Measurements from ENCODE around the gene SHD.
A peak's percentile ranks its signal among the peaks of the same experiment; 100 is the strongest.
"Not testable (repeated sequence)": the region's sequence is repeated elsewhere in the genome, so short reads cannot be mapped to it uniquely, and the experiment has no call there.

The SHD gene, protein sequence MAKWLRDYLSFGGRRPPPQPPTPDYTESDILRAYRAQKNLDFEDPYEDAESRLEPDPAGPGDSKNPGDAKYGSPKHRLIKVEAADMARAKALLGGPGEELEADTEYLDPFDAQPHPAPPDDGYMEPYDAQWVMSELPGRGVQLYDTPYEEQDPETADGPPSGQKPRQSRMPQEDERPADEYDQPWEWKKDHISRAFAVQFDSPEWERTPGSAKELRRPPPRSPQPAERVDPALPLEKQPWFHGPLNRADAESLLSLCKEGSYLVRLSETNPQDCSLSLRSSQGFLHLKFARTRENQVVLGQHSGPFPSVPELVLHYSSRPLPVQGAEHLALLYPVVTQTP
- 0 to 0.39 (median 0.26) reads per million in 3 donors for total RNA-seq

GRCh38 chr19:4278419-4279266 lies at the start of gene SHD:
Gene SHD (plus strand): TSS chr19:4279266. CDS start chr19:4280064, 798 bp downstream.
- Histone ChIP-seq H3K27me3 (replicated peaks; ENCODE audit: control insufficient read depth, insufficient read depth, low read length, poor library complexity, severe bottlenecking) (peaks cover 18% of the 10 kb centered on the region), H3K27ac (ENCODE audit: insufficient read depth, low read length, poor library complexity, severe bottlenecking) (no peak within 1 kb of the TSS), H3K36me3 (ENCODE audit: control insufficient read depth, insufficient read depth, low read length) (no peaks in the 10 kb centered on the region), H3K9me3 (ENCODE audit: control insufficient read depth, low read length) (no peaks in the 10 kb centered on the region), H3K4me3 (ENCODE audit: insufficient read depth, low read depth, low read length, poor library complexity, severe bottlenecking) (peak within 1 kb of the TSS; percentile 8), H3K4me1 (ENCODE audit: control insufficient read depth, insufficient read depth, low read length, poor library complexity, severe bottlenecking) (peaks cover 10% of the 10 kb centered on the region)
- no peak for DNase-seq

GRCh38 chr19:4230237-4230636 lies 48.8 kb upstream of the SHD start:
- H3K4me3 ChIP-seq (ENCODE audit: insufficient read depth, low read depth, low read length, poor library complexity, severe bottlenecking); H3K4me1 ChIP-seq (ENCODE audit: control insufficient read depth, insufficient read depth, low read length, poor library complexity, severe bottlenecking); DNase-seq; H3K36me3 ChIP-seq (ENCODE audit: control insufficient read depth, insufficient read depth, low read length); H3K9me3 ChIP-seq (ENCODE audit: control insufficient read depth, low read length); H3K27ac ChIP-seq (ENCODE audit: insufficient read depth, low read length, poor library complexity, severe bottlenecking): not testable (repeated sequence)
- H3K27me3 ChIP-seq (replicated peaks; ENCODE audit: control insufficient read depth, insufficient read depth, low read length, poor library complexity, severe bottlenecking), result peaks cover 14% of the 10 kb centered on the region

GRCh38 chr19:4231521-4231920 lies 47.5 kb upstream of the SHD start:
- H3K27me3 ChIP-seq (replicated peaks; ENCODE audit: control insufficient read depth, insufficient read depth, low read length, poor library complexity, severe bottlenecking), result peaks cover 14% of the 10 kb centered on the region
- not testable (repeated sequence) for H3K36me3 ChIP-seq (ENCODE audit: control insufficient read depth, insufficient read depth, low read length); H3K27ac ChIP-seq (ENCODE audit: insufficient read depth, low read length, poor library complexity, severe bottlenecking); H3K4me3 ChIP-seq (ENCODE audit: insufficient read depth, low read depth, low read length, poor library complexity, severe bottlenecking); H3K4me1 ChIP-seq (ENCODE audit: control insufficient read depth, insufficient read depth, low read length, poor library complexity, severe bottlenecking); DNase-seq; H3K9me3 ChIP-seq (ENCODE audit: control insufficient read depth, low read length)

DNA sequence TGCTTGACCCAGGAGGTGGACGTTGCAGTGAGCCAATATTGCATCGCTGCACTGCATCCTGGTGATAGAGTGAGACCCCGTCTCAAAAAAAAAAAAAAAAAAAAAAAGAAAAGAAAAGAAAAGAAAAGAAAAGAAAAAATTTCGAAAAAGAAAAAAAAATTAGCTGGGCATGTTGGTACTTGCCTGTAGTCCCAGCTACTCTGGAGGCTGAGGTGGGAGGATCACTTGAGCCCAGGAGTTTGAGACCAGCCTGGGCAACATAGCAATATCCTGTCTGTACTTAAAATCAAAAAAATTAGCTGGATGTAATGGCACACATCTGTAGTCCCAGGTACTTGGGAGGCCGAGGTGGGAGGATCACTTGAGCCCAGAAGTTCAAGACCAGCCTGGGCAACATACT lies 46.9 kb upstream of the SHD start:
- H3K27ac ChIP-seq (ENCODE audit: insufficient read depth, low read length, poor library complexity, severe bottlenecking); H3K4me3 ChIP-seq (ENCODE audit: insufficient read depth, low read depth, low read length, poor library complexity, severe bottlenecking); DNase-seq; H3K9me3 ChIP-seq (ENCODE audit: control insufficient read depth, low read length); H3K36me3 ChIP-seq (ENCODE audit: control insufficient read depth, insufficient read depth, low read length); H3K4me1 ChIP-seq (ENCODE audit: control insufficient read depth, insufficient read depth, low read length, poor library complexity, severe bottlenecking): not testable (repeated sequence)
- H3K27me3 ChIP-seq (replicated peaks; ENCODE audit: control insufficient read depth, insufficient read depth, low read length, poor library complexity, severe bottlenecking), result peaks cover 14% of the 10 kb centered on the region

GRCh38 chr19:4232614-4233281 lies 46.3 kb upstream of the SHD start:
- no peak overlapping the region for H3K27ac ChIP-seq (ENCODE audit: insufficient read depth, low read length, poor library complexity, severe bottlenecking)
- H3K4me3 ChIP-seq (ENCODE audit: insufficient read depth, low read depth, low read length, poor library complexity, severe bottlenecking), result no peak overlapping the region
- H3K36me3 ChIP-seq (ENCODE audit: control insufficient read depth, insufficient read depth, low read length), result no peaks in the 10 kb centered on the region
- no peaks in the 10 kb centered on the region for H3K4me1 ChIP-seq (ENCODE audit: control insufficient read depth, insufficient read depth, low read length, poor library complexity, severe bottlenecking)
- no peak for DNase-seq
- H3K9me3 ChIP-seq (ENCODE audit: control insufficient read depth, low read length), result no peaks in the 10 kb centered on the region
- peaks cover 14% of the 10 kb centered on the region for H3K27me3 ChIP-seq (replicated peaks; ENCODE audit: control insufficient read depth, insufficient read depth, low read length, poor library complexity, severe bottlenecking)

DNA sequence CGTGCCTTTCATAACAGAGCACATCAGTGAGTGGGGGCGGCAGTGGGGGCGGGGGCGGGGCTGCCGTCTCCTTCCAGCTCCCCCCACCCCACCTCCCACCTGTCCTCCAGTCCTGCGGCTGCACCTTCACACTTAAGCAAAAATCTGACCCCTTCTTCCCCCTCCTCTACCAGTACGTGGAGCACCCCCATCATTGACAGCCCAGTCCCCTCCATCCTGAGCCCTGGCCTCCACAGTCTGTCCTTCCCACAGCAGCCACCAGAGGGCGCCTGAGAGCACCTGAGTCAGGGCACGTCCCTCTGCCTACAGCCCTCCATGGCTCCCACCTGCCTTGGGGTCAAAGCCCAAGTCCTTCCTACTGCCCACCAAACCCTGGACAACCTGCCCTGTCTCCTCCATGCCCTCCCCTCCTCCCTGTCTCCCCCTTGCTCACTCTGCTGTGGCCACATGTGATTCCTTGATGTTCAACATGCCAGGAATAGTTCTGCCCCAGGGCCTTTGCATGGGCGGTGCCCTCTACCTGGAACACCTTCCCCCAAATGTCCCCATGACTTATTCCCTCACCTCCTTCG lies 45.7 kb upstream of the SHD start:
- no peaks in the 10 kb centered on the region for H3K4me1 ChIP-seq (ENCODE audit: control insufficient read depth, insufficient read depth, low read length, poor library complexity, severe bottlenecking)
- H3K36me3 ChIP-seq (ENCODE audit: control insufficient read depth, insufficient read depth, low read length), result no peaks in the 10 kb centered on the region
- no peak overlapping the region for H3K27ac ChIP-seq (ENCODE audit: insufficient read depth, low read length, poor library complexity, severe bottlenecking)
- H3K9me3 ChIP-seq (ENCODE audit: control insufficient read depth, low read length), result no peaks in the 10 kb centered on the region
- DNase-seq, result peak; percentile 22 to 50 (median 36)
- H3K4me3 ChIP-seq (ENCODE audit: insufficient read depth, low read depth, low read length, poor library complexity, severe bottlenecking), result no peak overlapping the region
- peaks cover 14% of the 10 kb centered on the region for H3K27me3 ChIP-seq (replicated peaks; ENCODE audit: control insufficient read depth, insufficient read depth, low read length, poor library complexity, severe bottlenecking)

DNA sequence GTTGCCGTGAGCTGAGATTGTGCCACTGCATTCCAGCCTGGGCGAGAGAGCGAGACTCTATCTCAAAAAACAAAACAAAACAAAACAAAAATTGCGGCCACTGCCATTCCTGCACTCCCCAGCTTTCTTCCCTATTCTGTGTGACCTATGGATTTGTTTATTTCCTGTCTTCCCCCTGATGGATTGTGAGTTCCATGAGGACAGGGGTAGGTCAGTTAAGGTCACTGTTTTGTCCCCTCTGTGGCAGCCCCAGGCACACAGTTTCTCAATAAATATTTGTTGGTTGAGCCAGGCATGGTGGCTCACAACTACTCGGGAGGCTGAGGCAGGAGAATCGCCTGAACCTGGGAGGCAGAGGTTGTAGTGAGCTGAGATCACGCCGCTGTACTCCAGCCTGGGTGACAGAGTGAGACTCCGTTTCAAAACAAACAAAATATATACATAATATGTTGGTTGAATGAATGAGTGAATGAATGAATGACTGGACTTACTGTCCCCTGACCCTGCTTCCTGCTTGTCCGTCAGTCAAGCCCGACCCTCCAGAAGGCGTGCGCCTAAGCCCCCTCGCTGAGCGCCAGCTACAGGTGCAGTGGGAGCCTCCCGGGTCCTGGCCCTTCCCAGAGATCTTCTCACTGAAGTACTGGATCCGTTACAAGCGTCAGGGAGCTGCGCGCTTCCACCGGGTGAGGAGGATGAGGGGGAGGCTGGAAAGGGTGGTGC lies 44.8 kb upstream of the SHD start:
- Histone ChIP-seq H3K36me3 (ENCODE audit: control insufficient read depth, insufficient read depth, low read length) (no peaks in the 10 kb centered on the region), H3K27me3 (replicated peaks; ENCODE audit: control insufficient read depth, insufficient read depth, low read length, poor library complexity, severe bottlenecking) (peaks cover 10% of the 10 kb centered on the region), H3K9me3 (ENCODE audit: control insufficient read depth, low read length) (no peaks in the 10 kb centered on the region), H3K4me1 (ENCODE audit: control insufficient read depth, insufficient read depth, low read length, poor library complexity, severe bottlenecking) (no peaks in the 10 kb centered on the region), H3K4me3 (ENCODE audit: insufficient read depth, low read depth, low read length, poor library complexity, severe bottlenecking) (no peak overlapping the region), H3K27ac (ENCODE audit: insufficient read depth, low read length, poor library complexity, severe bottlenecking) (no peak overlapping the region)
- no peak for DNase-seq

DNA sequence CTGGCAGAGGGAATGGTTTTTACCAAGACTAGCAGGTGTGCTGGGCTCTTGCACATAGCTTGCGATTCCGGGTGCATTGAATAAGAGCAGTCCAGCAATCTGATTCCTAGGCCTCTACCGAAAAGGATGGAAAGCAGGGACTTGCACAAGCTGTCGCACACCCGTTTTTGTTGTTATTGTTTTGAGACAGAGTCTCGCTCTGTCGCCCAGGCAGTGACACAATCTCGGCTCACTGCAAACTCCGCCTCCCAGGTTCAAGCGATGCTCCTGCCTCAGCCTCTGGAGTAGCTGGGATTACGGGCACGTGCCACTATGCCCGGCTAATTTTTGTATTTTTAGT lies 44.2 kb upstream of the SHD start:
- no peak for DNase-seq
- peaks cover 4% of the 10 kb centered on the region for H3K27me3 ChIP-seq (replicated peaks; ENCODE audit: control insufficient read depth, insufficient read depth, low read length, poor library complexity, severe bottlenecking)
- no peaks in the 10 kb centered on the region for H3K4me1 ChIP-seq (ENCODE audit: control insufficient read depth, insufficient read depth, low read length, poor library complexity, severe bottlenecking)
- H3K36me3 ChIP-seq (ENCODE audit: control insufficient read depth, insufficient read depth, low read length), result no peaks in the 10 kb centered on the region
- H3K27ac ChIP-seq (ENCODE audit: insufficient read depth, low read length, poor library complexity, severe bottlenecking), result no peak overlapping the region
- H3K9me3 ChIP-seq (ENCODE audit: control insufficient read depth, low read length), result no peaks in the 10 kb centered on the region
- no peak overlapping the region for H3K4me3 ChIP-seq (ENCODE audit: insufficient read depth, low read depth, low read length, poor library complexity, severe bottlenecking)

- H3K9me3 ChIP-seq (ENCODE audit: control insufficient read depth, low read length); H3K27ac ChIP-seq (ENCODE audit: insufficient read depth, low read length, poor library complexity, severe bottlenecking); H3K4me1 ChIP-seq (ENCODE audit: control insufficient read depth, insufficient read depth, low read length, poor library complexity, severe bottlenecking); H3K27me3 ChIP-seq (replicated peaks; ENCODE audit: control insufficient read depth, insufficient read depth, low read length, poor library complexity, severe bottlenecking); DNase-seq; H3K36me3 ChIP-seq (ENCODE audit: control insufficient read depth, insufficient read depth, low read length); H3K4me3 ChIP-seq (ENCODE audit: insufficient read depth, low read depth, low read length, poor library complexity, severe bottlenecking): not testable (repeated sequence)
Measured at GRCh38 chr19:4237510-4237909, 41.6 kb upstream of the SHD start.

All from effector memory CD4-positive, alpha-beta T cell (primary cell).